GM18951 (cell line): ENCODE data around the gene PCDHB14.
"Not testable (repeated sequence)": the region's sequence is repeated elsewhere in the genome, so short reads cannot be mapped to it uniquely, and the experiment has no call there.

Source experiments
- POLR2A ChIP-seq: IDR thresholded peaks from 4 replicates; pipeline ENCODE4 v1.6.1; 2011; ENCODE audit warnings: mild to moderate bottlenecking; ENCODE audit not compliant: insufficient read length, insufficient read depth; ENCODE audit errors: extremely low read depth
- in situ Hi-C: fragments of 300-500 bp; cut with MboI; formaldehyde crosslinking; loops from one replicate; pipeline ENCODE4 v1.12.0; 2022; ENCODE audit warnings: low sequenced_read_pairs, mixed read lengths, inconsistent platforms; ENCODE audit not compliant: unreplicated experiment

Gene PCDHB14

DNA sequence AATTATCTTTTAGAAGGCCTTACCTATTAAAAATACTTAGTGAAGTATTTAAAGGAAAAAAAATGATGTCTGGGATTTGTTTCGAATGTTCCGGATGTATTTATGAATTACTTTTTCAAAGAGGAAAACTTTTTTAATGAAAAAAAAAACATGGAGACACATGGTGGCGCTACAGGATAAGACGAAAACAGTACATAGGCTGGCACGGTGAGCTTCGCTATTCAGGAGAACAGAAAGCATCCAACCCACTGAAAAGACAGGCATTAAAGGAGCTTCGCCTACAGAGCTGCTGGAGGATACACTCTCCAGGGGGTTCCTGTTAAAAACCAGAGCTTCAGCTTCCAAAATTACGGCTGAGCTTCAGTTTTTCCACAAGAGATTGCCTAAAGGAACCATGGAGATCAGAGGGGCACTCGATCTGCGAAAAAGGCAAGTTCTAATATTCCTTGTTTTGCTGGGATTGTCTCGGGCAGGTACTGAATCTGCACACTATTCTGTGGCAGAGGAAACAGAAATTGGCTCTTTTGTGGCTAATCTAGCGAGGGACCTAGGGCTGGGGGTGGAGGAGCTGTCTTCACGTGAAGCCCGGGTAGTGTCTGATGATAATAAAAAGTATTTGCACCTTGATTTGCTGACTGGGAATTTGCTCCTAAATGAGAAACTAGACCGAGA lies at the start of gene PCDHB14:
Gene PCDHB14, plus strand, starts transcription at position 232 of the 672 bp plus-strand sequence. Its CDS starts 163 bp downstream, at position 395.
- no peak for TF ChIP-seq POLR2A
- in situ Hi-C loops, result no loop called here

DNA sequence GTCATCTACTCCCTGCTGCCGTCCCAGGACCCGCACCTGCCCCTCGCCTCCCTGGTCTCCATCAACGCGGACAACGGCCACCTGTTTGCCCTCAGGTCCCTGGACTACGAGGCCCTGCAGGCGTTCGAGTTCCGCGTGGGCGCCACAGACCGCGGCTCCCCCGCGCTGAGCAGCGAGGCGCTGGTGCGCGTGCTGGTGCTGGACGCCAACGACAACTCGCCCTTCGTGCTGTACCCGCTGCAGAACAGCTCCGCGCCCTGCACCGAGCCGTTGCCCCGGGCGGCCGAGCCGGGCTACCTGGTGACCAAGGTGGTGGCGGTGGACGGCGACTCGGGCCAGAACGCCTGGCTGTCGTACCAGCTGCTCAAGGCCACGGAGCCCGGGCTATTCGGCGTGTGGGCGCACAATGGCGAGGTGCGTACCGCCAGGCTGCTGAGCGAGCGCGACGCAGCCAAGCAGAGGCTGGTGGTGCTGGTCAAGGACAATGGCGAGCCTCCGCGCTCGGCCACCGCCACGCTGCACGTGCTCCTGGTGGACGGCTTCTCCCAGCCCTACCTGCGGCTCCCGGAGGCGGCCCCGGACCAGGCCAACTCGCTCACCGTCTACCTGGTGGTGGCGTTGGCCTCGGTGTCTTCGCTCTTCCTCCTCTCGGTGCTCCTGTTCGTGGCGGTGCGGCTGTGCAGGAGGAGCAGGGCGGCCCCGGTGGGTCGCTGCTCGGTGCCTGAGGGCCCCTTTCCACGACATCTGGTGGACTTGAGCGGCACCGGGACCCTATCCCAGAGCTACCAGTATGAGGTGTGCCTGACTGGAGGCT lies 48.6 kb upstream of the PCDHB14 start:
- in situ Hi-C loops, result not testable (repeated sequence)

DNA sequence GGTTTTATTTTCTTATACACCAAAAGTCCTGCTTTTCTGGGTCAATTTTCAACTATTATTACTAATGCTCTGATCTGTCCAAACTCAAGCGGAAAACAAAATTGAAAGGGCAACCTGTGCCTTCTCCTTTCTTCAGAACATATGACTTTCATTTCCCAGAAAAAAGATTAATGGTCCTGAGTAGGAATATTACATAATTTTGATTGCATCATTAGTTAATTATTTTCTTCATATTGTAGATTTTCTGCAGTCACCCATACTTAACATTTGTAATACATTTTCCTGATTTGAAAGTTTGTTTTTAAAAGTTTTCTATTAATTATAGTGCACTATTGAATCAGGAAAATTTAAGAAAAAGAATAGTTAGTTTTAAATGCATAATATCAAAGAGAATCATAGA lies 47.2 kb upstream of the PCDHB14 start:
- in situ Hi-C loops, result no loop called here
- no peak for TF ChIP-seq POLR2A

DNA sequence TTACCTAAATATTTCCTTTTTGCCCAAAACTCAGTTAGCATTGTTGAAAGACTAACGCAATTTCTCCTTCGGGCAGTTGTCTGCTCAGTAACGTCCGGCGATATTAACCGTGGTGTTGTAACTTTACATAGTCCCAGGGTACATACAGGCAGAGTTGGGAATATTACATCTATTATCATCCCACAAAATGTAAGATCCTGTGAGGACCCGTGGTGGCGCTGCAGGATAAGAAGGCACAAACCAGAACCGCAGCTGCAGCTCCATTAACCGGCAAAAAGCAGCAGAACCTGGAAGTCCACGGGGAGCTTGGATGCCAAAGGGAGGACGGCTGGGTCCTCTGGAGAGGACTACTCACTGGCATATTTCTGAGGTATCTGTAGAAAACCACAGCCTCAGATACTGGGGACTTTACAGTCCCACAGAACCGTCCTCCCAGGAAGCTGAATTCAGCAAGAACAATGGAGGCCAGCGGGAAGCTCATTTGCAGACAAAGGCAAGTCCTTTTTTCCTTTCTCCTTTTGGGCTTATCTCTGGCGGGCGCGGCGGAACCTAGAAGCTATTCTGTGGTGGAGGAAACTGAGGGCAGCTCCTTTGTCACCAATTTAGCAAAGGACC lies 45.5 kb upstream of the PCDHB14 start, which contains the start of gene PCDHB8:
Gene PCDHB8, plus strand, starts transcription at position 214 of the 615 bp plus-strand sequence. Its CDS starts 245 bp downstream, at position 459.
- in situ Hi-C loops, result not testable (repeated sequence)

DNA sequence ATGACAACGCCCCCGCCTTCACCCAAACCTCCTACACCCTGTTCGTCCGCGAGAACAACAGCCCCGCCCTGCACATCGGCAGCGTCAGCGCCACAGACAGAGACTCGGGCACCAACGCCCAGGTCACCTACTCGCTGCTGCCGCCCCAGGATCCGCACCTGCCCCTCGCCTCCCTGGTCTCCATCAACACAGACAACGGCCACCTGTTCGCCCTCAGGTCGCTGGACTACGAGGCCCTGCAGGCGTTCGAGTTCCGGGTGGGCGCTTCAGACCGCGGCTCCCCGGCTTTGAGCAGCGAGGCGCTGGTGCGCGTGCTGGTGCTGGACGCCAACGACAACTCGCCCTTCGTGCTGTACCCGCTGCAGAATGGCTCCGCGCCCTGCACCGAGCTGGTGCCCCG lies 43.8 kb upstream of the PCDHB14 start:
- in situ Hi-C loops, result not testable (repeated sequence)

DNA sequence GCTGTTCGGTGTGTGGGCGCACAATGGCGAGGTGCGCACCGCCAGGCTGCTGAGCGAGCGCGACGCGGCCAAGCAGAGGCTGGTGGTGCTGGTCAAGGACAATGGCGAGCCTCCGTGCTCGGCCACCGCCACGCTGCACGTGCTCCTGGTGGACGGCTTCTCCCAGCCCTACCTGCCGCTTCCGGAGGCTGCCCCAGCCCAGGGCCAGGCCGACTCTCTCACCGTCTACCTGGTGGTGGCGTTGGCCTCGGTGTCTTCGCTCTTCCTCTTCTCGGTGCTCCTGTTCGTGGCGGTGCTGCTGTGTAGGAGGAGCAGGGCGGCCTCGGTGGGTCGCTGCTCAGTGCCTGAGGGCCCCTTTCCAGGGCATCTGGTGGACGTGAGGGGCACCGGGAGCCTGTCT lies 43.3 kb upstream of the PCDHB14 start:
- in situ Hi-C loops, result not testable (repeated sequence)

DNA sequence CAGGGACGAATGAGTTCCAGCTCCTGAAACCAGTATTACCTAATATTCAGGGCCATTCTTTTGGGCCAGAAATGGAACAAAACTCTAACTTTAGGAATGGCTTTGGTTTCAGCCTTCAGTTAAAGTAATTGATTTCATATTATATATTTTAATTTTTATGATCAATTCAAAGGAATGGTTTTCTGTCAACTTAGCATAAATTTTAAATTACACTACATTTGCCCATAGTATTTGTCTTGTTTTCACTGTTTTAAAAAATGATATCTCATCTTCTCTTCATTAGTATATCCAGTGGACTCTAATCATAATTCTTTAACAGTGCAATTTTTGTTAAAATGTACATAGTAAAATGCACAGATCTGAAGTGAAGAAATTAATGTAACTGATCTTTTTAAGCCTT lies 42.8 kb upstream of the PCDHB14 start:
- TF ChIP-seq POLR2A, result no peak
- in situ Hi-C loops, result no loop called here

DNA sequence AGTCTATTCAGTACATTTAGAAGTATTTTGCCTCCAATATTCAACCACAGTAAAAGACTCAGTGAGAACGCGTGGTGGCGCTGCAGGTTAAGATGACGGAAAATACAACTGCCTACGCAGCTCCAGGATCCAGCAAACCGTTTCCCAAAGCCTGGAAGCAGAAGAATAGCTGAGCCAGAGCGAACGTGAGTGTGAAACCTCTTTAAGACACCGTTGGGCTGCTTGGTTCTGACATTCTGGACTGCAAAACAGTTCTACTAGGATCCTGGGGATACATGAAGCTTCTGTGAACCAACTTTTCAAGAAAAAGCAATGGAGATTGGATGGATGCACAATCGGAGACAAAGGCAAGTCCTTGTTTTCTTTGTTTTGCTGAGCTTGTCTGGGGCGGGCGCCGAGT lies 40.9 kb upstream of the PCDHB14 start, which contains the start of gene PCDHB16:
Gene PCDHB16, plus strand, starts transcription at position 140 of the 400 bp plus-strand sequence. Its CDS starts 173 bp downstream, at position 313.
- no peak for TF ChIP-seq POLR2A
- in situ Hi-C loops, result no loop called here

DNA sequence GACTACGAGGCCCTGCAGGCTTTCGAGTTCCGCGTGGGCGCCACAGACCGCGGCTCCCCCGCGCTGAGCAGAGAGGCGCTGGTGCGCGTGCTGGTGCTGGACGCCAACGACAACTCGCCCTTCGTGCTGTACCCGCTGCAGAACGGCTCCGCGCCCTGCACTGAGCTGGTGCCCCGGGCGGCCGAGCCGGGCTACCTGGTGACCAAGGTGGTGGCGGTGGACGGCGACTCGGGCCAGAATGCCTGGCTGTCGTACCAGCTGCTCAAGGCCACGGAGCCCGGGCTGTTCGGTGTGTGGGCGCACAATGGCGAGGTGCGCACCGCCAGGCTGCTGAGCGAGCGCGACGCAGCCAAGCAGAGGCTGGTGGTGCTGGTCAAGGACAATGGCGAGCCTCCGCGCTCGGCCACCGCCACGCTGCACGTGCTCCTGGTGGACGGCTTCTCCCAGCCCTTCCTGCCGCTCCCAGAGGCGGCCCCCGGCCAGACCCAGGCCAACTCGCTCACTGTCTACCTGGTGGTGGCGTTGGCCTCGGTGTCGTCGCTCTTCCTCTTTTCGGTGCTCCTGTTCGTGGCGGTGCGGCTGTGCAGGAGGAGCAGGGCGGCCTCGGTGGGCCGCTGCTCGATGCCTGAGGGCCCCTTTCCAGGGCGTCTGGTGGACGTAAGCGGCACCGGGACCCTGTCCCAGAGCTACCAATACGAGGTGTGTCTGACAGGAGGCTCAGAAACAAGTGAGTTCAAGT lies 38.9 kb upstream of the PCDHB14 start:
- in situ Hi-C loops, result not testable (repeated sequence)

DNA sequence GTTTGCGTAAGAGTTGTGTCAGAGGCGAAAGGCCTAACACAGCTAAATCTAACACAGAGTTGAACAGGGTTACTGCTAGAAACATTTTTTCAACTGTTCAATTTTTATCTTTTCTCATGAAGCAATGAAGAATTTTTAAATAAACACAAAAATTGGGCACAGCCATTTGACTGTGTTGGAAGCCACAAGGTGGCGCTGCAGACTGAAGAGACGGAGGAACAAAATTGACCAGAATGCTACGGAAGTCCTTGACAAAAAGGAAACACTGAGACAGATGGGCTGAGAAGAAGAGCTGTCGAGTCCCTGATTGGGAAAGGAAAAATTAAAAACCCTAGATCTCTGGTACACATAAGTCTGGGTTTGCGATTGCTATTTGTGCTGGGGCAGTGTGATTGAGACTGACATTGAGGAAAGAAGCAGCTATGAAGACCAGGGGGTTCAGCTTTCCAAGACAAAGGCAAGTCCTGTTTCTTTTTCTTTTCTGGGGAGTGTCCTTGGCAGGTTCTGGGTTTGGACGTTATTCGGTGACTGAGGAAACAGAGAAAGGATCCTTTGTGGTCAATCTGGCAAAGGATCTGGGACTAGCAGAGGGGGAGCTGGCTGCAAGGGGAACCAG lies 36.1 kb upstream of the PCDHB14 start, which contains the start of gene PCDHB9:
Gene PCDHB9, plus strand, starts transcription at position 265 of the 616 bp plus-strand sequence. Its CDS starts 158 bp downstream, at position 423.
- no peak for TF ChIP-seq POLR2A
- in situ Hi-C loops, result no loop called here

DNA sequence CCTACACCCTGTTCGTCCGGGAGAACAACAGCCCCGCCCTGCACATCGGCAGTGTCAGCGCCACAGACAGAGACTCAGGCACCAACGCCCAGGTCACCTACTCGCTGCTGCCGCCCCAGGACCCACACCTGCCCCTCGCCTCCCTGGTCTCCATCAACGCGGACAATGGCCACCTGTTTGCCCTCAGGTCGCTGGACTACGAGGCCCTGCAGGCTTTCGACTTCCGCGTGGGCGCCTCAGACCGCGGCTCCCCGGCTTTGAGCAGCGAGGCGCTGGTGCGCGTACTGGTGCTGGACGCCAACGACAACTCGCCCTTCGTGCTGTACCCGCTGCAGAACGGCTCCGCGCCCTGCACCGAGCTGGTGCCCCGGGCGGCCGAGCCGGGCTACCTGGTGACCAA lies 34.5 kb upstream of the PCDHB14 start:
- in situ Hi-C loops, result not testable (repeated sequence)

DNA sequence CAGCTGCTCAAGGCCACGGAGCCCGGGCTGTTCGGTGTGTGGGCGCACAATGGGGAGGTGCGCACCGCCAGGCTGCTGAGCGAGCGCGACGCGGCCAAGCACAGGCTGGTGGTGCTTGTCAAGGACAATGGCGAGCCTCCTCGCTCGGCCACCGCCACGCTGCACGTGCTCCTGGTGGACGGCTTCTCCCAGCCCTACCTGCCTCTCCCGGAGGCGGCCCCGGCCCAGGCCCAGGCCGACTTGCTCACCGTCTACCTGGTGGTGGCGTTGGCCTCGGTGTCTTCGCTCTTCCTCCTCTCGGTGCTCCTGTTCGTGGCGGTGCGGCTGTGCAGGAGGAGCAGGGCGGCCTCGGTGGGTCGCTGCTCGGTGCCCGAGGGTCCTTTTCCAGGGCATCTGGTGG lies 34.0 kb upstream of the PCDHB14 start:
- in situ Hi-C loops, result not testable (repeated sequence)

DNA sequence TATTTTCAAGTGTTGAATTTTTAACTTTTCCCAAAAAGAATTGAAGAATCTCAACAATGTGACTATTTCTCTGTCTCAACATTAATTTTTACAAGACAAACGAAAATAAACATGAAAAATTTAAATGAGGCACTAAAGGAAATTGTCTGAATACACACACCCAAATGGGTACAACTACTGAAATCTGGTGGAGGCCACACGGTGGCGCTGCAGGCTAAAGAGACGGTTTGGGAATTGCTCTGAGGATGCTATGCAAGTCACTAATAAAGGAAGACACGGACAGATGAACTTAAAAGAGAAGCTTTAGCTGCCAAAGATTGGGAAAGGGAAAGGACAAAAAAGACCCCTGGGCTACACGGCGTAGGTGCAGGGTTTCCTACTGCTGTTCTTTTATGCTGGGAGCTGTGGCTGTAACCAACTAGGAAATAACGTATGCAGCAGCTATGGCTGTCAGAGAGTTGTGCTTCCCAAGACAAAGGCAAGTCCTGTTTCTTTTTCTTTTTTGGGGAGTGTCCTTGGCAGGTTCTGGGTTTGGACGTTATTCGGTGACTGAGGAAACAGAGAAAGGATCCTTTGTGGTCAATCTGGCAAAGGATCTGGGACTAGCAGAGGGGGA lies 30.9 kb upstream of the PCDHB14 start, which contains the start of gene PCDHB10:
Gene PCDHB10, plus strand, starts transcription at position 244 of the 616 bp plus-strand sequence. Its CDS starts 200 bp downstream, at position 444.
- no peak for TF ChIP-seq POLR2A
- in situ Hi-C loops, result no loop called here

DNA sequence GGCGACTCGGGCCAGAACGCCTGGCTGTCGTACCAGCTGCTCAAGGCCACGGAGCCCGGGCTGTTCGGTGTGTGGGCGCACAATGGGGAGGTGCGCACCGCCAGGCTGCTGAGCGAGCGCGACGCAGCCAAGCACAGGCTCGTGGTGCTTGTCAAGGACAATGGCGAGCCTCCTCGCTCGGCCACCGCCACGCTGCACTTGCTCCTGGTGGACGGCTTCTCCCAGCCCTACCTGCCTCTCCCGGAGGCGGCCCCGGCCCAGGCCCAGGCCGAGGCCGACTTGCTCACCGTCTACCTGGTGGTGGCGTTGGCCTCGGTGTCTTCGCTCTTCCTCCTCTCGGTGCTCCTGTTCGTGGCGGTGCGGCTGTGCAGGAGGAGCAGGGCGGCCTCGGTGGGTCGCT lies 28.8 kb upstream of the PCDHB14 start:
- in situ Hi-C loops, result not testable (repeated sequence)
